Right ventricle myocardium superior (tissue), 1 donor: ENCODE data around the gene ARHGAP18. TPM values are rescaled to one million over a fixed set of nuclear protein-coding genes. Genes with fewer than 3 reads are reported as not detected.

Experiments used
- ATAC-seq: fragments of 200-7000 bp; cut with Tn5 transposase; one replicate; pipeline ENCODE4 v1.9.1; 2020; ENCODE audit warnings: mild to moderate bottlenecking; ENCODE audit not compliant: poor library complexity
- DNase-seq: peaks from one replicate; pipeline ENCODE4 v3.0.0-alpha.2; 2020
- intact Hi-C: fragments of 100-400 bp; cut with DNase I; formaldehyde crosslinking; loops from one replicate; pipeline ENCODE4 v1.11.2; 2022
- total RNA-seq: library from RNA; stranded (reverse); fragmentation: NEBNext Ultra II Directional; extraction: Animal tissue kit (Norgen Biotek cat#: 25700); gene quantifications from one replicate; pipeline ENCODE4 v1.2.1, GENCODE V29; 2021
- donor health status: DM: no; HTN: yes; CAD: no; lungs with severe emphysema.

ARHGAP18 gene
- total RNA-seq, 1 donor from 2014 or later: 7.9 TPM

DNA sequence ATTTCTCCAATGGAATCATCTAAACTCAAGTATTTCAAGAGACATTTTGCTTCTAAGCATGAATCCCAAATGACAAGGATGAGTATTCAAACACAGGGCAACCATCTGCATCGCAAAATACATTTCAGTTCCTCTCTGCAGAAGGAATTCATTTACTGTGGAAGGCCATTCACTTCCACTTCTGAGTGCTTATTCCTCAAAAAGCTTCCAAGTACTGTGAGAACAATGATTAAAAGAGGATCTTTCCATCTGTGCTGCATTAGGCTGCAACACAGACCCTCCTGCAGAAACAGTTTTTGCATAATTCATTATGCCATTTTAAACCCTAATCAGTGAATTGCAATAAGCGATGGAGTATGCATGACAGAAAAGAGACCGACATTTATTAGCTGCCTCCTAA lies 52.5 kb downstream of the ARHGAP18 start:
- intact Hi-C loops: no loop called here
- ATAC-seq: no peak
- no peak for DNase-seq

- DNase-seq (no peak), ATAC-seq (no peak)
- intact Hi-C loops: no loop called here
These were observed 54.6 kb downstream of the ARHGAP18 start for GRCh38 chr6:129655334-129655733.

DNA sequence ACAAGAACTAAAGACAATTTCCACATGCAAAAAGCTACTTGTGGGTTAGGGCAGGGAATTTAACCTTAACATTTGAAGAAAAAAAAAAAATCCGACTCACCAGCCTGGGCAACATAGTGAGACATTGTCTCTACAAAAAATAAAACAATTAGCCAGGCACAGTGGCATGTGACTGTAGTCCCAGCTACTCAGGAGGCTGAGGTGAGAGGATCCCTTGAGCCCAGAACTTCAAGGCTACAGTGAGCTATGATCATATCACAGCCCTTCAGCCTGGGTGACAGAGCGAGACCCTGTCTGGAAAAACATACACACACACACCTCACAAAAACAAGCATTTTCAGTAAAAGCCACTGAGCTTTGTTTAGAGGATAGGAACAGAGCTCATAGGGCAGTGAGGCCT lies 56.2 kb downstream of the ARHGAP18 start:
- ATAC-seq (no peak), DNase-seq (no peak)
- intact Hi-C loops: no loop called here

DNA sequence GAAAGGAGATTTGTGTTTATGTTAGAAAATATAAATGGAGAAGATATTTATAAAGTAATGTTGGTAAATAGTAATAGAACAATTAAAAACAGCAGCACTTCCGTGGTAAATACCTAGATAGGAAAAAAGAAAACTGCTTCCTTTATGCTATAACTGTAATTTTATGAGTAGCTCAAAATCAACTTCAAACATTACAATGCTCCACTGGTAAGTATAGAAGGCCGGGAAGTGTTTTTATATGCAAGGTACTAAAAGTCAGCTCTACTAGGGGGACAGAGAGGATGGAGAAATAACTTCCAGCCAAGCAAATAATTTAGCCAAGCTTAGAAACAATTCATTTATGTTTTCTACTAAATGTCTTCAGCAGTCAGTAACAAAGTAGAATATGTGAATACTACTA lies 56.7 kb downstream of the ARHGAP18 start:
- ATAC-seq (no peak), DNase-seq (no peak)
- intact Hi-C loops: no loop called here

DNA sequence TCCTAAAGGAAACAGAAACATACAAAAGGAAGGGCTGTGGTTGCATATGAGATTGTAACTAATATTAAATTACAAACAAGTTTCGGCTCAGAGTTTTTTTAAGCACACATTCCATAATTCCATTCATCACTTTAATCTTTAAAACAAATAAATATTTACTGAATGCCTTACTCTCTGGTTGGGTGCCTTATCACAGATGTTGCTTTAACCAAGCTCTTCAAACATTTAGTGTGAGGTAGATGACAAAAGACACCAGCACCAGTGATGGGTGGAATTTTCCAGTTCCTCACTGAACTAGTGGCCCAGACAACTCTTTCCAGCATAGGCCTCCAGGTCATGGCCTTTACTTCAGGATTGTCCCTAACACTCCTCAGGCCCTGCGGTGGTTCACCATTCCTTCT lies 58.7 kb downstream of the ARHGAP18 start:
- ATAC-seq (no peak), DNase-seq (no peak)
- intact Hi-C loops: no loop called here

- no peak for DNase-seq
- ATAC-seq: no peak
- intact Hi-C loops: no loop called here
These were observed 61.0 kb downstream of the ARHGAP18 start for GRCh38 chr6:129648819-129649491.

DNA sequence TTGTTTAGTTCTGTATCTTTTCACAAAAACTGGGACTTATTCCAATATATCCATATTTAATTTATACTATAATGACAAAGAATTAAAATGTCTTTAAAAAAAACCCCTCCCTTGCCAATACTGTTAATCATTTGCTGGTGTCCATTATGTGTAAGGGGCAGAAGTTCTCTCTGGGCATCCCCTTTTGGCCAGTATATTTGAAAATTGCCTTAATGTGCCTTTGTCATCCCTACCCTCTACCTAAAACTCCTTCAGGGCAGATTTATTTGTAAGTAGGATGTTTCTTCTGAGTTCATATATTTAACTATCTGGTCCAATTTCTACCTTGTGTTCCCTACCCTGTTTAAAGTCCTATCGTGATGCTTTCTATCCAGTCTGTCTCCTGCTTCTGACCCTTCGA lies 62.9 kb downstream of the ARHGAP18 start:
- DNase-seq: no peak
- ATAC-seq: no peak
- intact Hi-C loops: no loop called here

- DNase-seq: no peak
- peak; percentile 63 for ATAC-seq
- intact Hi-C loops: no loop called here
These were observed 63.3 kb downstream of the ARHGAP18 start for GRCh38 chr6:129646642-129647041.

DNA sequence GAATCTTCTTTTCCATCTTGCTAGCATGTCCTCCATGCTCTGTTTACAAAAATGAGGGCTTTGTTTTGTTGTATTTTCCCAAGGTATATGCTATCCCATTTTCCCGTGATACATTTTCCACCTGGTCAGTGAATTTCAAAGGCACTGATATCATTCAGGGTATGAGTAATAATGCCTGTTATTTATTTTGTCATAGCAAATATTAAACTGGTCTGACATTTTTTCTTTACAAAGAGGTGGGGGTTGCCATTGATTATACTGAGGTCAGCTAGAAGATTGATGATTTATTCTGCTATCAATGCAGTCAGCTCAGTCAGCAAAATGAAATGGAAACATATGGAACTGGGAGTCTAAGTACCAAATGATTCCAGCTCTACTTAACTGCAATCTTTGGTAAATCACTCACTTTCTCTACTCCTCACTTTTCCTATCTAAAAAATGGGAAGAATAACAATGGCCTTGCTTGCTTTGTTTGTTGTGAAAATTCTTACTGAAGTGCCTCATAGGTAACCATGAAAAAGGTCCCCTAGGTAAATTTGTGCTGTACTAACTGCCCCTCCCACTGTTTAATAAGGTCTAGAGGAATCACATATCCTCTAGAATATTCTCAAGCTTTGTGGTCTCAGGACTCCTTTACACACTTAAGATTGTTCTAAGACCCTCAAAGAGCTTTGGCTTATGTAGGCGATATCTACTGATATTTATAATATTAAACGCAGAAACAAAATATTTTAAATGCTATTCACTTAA lies 64.0 kb downstream of the ARHGAP18 start:
- no peak for DNase-seq
- no peak for ATAC-seq
- intact Hi-C loops: no loop called here

GRCh38 chr6:129645106-129645829 lies 64.7 kb downstream of the ARHGAP18 start:
- no peak for DNase-seq
- peak; percentile 52 for ATAC-seq
- intact Hi-C loops: no loop called here

DNA sequence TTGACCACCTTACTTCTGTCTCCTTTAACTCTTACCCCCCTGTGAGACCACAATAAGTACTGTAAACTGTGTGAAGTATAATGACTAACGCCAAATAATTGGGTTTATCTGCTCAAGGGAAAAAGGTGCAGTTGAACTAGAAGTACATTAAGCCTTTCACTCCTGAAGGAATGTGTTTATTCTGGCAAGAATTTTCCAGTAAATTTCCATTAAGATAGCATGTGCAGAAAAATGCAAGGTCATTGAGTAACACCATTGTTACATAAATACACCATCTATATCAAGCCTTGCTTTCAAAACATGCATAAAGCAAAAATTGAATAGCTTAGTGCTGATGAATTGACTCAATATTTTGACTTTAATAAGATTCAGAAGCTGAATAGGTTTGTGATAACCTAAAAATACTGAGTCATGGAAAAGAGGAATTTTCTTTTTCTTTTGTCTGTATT lies 65.4 kb downstream of the ARHGAP18 start:
- intact Hi-C loops: no loop called here
- ATAC-seq (no peak), DNase-seq (no peak)

DNA sequence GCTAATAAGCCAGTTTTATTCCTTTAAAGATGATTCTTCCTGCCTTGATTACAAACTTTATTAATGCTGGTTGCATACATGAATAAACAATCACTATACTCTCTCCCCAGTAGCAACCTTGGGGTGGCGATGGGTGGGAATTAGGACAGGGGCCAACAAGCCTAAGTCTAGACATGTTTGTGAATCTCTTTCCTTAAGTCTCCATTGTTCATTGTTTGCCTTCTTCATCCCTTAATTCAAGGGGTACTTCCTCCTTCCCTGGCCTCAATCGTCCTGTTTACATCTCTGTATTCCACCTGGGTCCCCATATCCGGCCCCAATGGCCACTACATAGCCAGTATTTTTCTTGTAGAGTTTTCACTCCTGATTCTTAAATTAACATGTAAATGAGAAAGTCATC lies 66.0 kb downstream of the ARHGAP18 start:
- intact Hi-C loops: no loop called here
- DNase-seq: no peak
- no peak for ATAC-seq

- DNase-seq (no peak), ATAC-seq (no peak)
These were observed 66.8 kb downstream of the ARHGAP18 start for GRCh38 chr6:129643176-129643575.

DNA sequence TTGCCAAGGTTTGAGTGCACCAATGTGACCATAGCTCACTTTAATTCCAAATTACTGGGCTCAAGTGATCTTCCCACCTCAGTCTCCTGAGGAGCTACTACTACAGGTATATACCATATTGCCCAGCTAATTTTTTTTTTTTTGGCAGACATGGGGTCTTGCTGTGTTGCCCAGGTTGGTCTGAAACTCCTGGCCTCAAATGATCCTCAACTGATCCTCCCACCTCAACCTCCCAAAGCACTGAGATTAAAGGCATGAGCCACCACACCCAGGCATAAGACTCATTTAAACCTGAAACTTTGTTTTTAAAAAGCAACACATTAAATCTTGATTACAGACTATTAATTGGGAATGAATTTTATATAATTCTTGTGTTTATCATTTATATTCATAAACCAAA lies 67.7 kb downstream of the ARHGAP18 start:
- no peak for DNase-seq
- intact Hi-C loops: no loop called here
- ATAC-seq: no peak

More at GRCh38 chr6:129643176-129643575, 66.8 kb downstream of the ARHGAP18 start:
- intact Hi-C loops: no loop called here

DNA sequence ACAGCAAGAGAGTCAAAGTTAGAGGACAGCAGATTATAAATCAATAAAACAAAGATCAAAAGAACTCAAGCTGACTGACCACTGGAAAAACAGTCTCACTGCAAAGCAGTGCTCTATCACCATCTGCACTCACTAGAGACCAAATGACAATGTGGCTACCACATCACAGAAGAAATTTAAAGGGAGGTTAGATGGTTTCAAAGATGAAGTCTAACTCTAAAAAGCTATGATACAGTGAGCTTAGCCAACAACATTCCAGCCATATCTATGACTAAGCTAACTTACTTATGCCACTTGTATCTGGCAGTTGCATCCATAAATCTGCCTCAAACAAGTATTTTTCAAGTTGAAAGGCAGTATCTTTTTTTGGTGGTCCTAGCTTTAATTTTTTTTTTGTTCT lies 68.6 kb downstream of the ARHGAP18 start:
- ATAC-seq: no peak
- no peak for DNase-seq
- intact Hi-C loops: no loop called here

DNA sequence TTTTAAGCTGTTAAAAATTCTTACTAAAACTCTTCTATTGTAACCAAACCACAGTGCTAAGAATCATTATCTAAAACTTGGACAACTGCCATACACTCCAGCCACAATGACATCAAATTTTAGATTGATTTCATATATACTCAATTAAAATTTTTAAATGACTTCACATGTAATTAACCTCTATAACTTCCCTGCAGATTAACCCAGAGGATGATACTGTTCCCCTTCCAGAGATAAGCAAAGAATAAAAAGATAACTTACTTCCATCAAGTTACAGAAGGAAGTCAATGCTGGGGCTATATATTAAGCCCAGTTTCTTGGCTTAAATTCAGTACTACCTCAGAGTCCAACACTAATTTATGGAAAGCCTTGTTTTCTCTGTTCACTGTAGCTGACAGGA lies 71.3 kb downstream of the ARHGAP18 start:
- intact Hi-C loops: no loop called here
- no peak for ATAC-seq

GRCh38 chr6:129638055-129638684 lies 71.8 kb downstream of the ARHGAP18 start:
- ATAC-seq (peak; percentile 51), DNase-seq (no peak)
- intact Hi-C loops: no loop called here

More for the DNA sequence above, 71.3 kb downstream of the ARHGAP18 start:
- DNase-seq: no peak

GRCh38 chr6:129637340-129638054 lies 72.5 kb downstream of the ARHGAP18 start:
- no peak for DNase-seq
- intact Hi-C loops: no loop called here
- ATAC-seq: no peak
